OCI-M2 (cell line): ENCODE data around the gene SAMD4A.

ENCODE experiments used
- DNase-seq: peaks from one replicate; lab custom pipeline; 2025; ENCODE audit not compliant: unreplicated experiment; lab: John Stamatoyannopoulos, UW

SAMD4A gene

DNA sequence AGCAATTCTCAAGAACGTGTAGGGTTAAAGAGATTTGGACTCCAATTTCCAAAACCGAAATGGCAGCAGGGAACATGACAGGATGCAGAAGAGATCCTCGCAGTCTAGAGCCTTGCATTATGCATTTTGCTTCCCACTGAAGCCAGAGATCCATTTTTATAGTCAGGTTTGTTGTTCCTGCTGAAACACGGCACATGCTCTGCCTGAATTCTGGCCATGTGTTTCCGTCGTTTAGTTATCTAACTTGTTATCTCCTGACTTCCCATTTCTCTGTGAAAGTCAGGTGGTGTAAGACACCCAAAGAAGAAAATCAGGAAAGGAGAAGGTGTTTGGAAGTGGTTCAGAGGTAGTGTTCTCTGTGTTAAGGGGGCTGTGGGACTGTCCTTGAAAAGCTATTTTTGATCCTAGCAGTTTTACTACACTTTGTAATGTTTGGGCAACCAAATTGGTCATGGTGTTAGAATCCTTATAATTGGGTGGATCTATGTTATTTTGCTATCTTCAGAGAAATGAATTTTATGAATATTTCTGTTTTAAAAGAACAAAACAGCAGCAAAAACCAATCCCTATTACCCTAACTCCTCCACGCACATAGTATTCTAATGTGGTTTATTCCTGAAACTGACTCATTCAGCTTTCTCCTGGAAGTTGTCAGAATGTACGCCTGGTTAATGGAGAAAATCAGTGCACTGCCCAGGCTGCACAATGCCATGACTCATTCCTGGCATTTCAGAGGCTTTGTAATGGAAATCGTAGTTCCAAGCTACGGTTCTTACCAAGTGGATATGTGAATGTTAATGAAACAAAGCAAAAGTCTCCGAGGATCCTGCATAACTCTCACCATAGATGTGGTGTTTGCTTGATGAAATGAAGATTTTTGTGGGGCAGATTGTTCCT is 110.1 kb downstream of the SAMD4A start:
- DNase-seq, result no peak

DNA sequence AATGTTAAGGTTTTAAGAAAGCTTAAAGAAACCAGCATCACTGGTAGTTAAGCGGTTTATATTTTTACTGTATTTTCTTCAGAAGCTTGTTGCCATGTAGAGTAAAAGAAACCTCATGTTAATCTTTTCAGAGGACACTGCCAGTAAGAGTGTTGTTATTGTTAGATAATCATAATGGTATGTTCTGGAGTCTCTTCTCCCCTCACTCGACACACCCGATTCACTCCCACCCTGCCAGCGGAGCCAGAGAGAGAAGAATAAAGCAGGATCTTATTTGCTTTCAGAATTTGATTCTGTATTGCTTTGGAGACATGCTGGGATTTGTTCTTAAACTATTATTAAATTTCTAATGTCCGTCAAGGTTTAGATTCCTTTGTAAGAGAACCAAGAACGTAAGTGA is 113.7 kb downstream of the SAMD4A start:
- DNase-seq, result no peak

DNA sequence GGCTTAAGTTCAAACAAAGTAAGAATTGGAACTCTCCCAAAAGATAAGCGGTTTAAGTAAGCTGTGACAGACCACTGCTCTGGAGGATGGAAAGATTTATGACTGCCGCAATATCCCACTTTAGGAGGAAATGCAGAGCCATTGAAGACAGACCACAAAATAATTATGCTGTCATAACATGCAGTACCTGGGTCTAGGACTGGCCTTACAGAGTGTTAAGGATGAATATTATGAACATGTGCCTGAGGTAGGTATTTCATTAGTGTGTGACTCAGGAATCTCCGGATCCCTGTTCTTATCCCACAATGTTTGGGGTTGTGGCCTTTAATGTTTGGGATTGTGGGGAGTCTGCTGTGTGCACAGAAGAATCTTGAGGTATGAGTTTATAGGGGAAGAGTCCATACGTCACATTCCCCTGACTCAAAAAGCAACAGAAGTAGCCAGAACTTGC is 114.9 kb downstream of the SAMD4A start:
- no peak for DNase-seq

DNA sequence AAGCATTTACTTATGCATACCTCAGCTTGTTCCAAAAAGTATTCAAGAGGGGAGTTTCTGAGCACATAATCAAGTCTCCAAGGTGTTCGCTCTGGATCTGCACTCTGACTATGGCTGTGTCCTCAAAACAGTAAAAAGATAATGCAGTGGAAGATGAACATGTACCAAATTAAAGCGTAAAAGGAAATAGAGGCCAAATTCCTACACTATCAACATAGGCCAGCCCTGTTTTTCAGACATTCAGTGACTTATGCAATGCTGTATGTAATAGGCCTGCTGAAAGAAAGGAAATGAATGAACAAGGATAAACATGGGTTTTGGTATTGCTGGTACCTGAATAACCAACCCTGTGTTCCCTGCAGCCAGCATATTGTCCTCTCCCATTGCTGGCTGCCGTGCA is 115.7 kb downstream of the SAMD4A start:
- no peak for DNase-seq

DNA sequence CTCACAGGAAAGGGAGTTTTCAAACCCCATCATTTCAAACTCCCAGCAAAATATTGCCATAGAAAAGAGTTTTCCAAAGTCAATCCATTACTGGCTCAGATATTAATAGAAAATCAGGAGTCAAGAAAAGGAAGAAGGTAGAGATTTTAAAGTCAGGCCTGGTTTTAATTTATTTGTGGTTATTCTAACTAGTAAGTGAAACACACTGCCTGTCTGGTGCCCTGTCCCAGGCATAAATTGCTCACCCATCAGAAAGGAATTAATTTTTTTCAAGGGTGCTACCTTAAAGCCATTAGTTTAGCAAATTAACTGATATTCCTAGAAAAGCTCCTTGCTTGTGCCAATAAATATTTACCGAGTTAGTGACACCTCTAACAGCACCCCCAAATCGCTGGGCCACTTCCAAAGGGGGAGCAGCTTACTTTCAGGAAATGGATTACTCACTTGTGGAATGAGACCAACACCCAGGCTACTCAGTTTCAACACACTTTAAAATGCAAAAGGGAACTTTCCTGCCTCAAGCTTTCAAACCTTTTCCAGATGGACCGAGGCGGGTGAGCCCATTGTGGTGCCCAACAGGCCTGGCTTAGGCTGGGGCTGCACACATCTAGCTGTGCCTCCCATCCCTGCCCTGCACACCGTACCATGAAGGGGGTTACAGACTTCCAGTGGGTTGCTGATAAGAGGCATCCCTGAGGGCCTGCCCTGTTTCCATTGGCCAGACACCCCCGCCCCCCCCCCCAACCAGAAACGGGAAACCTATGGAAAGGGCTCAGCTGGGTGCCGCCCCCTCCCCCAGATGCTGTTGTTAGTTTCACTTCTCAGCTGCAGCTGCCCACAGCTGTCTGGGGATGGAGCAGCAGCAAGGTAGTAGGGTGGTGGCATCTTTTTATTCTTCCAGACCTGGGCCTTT is 117.2 kb downstream of the SAMD4A start:
- no peak for DNase-seq

DNA sequence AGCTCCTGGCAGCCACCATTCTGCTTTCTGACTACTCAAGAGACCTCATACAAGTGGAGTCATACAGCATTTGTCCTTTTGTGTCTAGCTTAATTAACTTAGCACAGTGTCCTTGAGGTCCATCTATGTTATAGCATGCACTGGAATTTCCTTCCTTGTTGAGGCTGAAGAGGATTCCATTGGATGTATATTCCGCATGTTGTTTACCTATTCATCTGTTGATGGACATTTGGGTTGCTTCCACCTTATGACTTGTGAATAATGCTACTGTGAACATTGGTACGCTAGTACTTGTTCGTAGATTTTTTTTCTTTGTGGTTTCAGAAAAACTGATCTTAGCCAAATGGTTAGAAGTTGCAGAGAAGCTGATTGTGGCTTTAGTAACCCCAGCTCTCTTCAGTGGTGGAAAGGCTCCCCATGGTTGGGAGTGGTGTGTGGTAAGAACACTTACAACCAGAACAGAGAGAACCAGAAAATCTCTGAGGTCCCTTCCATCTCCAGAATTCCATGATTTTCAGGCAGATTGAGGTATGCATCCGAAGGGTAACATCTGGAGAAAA is 118.4 kb downstream of the SAMD4A start:
- DNase-seq, result no peak

DNA sequence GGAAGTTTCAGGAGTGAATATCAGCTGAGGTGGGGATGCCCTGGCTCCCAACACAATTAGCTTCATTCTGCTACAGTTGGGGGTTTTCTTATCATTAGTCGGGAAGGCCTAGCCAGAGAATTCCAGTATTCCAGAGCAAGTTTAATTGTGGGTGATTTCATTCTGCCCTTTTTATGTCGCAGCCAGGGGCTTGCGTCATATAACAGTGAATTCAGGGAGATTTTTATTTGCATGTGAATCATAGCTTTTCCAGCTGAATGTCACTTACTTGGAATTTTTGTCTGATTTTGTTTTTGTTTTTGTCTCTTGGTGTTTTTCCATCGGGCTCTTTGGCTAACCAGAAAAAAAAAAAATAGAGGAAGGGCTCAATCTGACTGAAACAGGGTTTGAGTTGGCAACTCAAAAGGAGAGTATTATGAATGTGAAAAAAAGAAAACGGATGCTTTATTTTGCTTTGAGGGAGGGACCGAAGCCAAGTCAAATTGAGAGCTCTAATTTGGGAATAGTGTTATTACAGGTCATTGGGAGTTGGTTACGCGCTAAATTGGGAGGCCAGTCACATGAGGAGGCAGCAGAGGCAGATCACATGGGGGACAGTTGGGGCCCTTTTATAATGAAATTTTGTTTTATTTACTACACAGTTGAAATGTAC is 119.4 kb downstream of the SAMD4A start:
- DNase-seq, result no peak

DNA sequence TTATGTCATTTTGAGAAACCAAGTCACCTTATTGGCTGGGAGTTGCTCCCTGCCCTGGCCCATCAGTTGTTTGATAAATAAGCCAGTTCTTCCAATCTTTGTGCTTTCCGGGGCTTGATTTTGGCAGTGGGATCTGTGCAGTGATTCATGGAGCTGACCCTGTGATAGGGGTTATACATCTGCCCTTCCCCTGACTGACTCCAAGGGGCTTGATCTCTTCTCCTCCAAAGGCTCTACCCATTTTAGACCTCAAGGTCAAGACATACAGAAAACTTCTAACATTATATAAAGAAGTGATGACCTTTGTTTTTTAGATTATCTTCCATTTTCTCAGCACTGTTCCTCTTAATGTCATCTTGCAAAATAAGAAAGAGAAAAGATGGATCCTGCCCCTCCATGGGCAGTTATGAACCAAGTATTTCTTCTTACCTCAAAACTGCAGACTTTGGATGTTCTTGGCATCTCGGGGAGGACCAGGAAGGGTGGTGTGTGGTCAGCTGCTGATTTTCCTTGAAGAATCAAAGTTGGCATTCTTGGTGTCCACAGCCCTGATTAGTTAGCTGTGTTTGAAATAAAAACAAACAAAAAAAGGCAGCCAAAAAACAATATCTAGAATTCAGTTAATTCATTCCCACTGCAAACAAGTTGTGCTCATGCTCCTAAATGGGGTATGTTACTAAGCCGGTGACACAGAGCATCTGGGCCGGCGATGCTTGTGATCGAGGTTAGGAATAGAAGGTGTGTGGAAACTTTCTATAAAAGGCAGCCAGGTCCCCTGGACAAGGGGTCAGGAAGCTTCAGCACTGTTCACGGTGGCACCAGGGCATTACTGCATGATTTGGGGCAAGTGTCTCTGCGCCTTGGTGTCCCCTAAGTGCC is 120.2 kb downstream of the SAMD4A start:
- no peak for DNase-seq

DNA sequence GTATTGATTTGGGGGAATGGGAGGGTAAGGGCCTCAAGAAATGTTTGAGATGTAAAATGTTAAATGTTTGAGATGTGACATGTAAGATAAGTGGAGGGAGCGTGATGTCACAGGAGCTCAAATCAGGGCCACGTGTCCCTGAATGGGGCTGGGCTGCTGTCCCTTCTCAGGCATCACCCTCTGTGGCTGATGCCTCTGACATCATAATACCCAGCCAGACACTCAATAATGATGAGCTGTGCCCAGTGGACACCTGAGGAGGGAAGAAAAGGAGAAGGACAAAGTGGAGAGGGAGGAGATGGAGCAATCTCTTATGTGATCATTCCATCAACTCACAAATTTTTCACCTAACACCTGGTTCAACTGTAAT is 120.8 kb downstream of the SAMD4A start:
- DNase-seq, result no peak

DNA sequence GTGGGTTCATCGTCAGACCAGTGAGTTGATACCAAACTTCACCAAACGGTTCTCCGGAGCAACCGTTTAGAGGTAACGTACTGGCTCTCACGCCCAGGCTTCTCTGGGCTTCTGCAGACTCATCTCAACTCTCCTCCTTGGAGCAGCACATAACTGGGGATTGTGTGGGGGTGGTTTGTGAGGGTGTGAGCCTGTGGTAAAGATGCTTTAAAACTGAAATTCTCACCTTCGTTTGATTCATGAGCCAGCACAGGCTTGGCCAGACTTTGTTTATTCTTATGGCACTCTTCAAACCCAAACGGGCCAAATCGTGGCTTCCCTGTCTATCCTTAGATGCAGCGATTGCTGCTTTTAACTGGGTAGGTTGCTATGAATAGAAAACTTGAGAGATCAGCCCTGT is 121.3 kb downstream of the SAMD4A start:
- DNase-seq, result no peak

DNA sequence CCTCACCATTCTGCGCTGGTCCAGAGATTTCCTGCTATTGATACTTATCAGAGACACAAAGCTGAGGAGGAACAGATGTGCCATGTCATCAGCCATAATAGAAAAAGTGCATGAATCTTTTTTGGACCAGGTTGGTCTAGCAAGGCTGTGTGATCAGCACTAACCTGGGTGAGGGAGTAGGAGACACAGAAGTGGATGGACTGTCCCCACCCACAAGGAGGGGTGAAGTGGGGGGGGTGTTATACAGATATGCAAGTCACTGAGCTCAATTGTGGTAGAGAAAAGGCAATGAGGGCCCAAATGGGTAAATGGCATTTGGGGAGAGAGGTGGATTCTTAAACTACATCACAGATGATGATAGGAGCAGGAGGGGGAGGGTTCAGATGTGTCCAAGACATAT is 123.0 kb downstream of the SAMD4A start:
- no peak for DNase-seq

DNA sequence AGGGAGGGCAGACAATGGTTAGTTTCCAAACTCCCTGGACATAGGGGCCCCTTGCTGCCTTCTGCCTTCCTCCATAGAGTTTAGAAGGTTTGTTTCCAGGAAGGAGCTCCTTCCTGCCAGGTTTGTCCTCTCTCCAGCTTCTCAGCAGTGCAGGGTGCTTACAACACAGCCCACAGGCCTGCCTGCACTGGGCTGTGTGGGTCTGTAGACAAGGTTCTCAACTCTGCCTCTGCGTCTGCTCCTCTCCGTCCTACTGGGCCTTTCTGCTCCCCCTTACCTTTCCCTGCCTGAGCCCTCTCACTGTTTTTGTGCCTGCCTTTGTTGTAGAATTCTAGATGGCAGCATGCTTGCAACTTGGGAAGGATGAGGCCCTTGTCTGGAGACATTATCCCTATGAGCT is 124.0 kb downstream of the SAMD4A start:
- no peak for DNase-seq

DNA sequence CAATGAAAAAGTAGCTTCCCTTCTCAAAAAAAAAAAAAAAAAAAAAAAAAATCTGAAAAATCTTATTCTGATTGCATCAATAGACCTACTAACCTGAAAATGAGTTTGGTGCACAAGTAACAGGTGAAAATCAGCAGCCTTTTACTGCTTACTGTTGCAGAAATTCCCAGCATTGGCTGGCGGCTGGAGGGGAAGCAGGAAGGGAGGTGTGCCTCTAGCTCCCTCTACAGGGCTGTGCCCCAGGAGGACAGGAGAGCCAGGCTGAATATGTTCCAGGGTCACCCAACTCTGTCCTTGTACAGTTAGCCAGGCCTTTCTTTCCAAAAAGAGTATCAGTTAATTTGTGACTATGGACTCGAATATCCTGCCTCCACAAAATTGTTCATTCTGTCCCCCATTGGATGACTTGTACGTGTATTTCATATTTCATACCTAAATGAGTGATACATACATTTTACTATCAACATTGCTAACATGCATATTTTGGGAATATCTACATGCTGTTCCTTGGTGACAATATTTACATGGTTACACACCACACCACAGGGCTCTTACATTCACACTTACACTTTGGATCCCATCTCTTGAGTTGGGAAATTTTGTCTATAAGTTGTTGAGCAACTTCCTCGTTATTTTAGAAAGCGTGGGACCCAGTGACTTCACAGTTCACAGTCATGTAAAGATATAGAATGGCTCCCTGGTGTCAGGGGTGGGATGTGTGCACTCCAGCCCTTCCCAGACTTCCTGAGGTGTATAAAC is 124.8 kb downstream of the SAMD4A start:
- no peak for DNase-seq

DNA sequence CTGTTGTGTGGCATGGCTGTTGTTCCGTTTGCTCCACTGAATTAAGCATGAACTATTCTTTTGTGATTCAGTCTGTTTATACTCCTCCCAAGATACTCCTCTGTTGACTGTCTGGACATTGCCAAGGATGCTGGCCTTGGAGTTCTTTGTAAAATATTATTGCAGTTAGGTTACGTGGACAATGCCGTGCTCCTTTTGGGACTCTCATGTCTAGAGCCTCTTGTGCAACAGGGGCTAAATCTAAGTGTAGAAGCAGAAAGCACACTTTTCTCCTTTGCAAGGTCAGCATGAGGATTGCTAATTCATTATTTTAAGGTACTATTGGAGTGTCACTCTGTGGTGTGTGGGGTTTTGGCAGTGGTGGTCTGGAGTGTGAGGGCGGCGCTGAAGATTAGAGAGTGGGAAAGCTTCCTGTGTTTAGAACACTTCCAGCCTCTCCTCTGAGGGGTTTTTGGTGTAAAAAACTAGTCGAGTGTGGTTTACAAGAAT is 125.4 kb downstream of the SAMD4A start:
- no peak for DNase-seq

DNA sequence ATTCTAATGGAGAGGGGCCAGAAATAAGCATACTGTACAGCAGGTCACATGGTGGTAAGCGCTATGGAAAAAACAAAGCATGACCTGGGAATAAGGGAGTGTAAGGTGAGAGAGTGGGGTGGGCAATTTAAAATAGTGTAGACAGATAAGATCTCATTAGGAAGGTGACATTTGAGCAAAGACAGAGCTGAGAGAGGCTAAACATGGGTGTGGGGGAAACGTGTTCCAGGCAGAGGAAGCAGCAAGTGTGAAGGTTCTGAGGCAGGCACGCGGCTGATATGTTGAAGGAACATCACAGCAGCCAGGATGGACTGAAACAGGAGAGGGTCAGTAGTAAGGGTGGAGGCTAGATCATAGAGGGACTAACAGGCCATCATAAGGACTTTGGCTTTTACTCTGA is 126.8 kb downstream of the SAMD4A start:
- no peak for DNase-seq

DNA sequence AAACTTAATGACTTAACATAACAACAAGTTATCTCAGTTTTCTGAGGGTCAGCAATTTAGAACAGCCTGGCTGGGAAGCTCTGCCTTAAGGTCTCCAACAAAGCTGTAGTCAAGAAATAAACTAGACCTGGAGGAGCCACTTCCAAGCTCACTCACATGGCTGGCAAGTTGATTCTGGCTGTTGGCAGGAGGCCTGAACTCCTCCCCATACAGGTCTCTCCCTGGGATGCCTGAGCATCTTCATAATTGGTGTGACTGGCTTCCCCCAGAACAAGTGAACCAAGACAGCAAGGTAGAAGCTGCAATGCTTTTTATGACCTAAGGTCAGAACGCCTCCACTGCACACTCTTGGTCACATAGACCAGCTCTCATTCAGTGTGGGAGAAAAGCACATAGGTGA is 128.3 kb downstream of the SAMD4A start:
- no peak for DNase-seq

DNA sequence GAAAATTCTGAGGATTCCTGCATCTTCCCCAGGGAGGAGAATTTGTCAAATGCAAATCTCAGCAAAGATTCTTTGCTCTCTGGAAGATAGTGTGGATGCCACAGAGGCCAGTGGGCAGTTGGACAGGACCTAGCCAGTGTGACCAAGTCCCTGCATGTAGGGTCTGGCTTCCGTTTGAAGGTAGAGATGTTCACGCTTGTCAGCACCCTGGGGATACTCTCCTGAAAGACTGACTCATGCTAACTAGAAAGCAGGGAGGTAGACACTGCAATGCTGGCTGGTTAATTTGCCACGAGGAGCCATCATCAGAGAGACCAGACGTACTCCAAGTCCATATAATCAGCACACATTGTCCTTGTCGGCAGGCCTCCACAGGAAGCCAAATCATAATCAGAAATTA is 130.1 kb downstream of the SAMD4A start:
- no peak for DNase-seq

DNA sequence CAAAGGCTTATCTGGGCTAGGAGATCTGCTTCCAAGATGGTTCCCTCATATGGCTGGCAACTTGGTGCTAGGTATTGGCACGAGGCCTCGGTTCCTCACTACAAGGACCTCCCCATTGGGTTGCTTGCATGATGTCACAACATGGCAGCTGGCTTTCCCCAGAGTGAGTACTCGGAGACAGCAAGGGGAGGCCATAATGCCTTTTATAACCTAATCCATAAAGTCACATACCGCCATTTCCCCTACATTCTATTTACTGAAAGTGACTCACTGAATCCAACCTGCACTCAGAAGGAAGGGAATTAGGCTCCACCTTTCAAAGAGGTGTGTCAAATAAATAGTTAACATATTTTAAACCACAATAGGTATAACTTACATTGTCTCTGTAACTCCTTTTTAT is 130.9 kb downstream of the SAMD4A start:
- no peak for DNase-seq

DNA sequence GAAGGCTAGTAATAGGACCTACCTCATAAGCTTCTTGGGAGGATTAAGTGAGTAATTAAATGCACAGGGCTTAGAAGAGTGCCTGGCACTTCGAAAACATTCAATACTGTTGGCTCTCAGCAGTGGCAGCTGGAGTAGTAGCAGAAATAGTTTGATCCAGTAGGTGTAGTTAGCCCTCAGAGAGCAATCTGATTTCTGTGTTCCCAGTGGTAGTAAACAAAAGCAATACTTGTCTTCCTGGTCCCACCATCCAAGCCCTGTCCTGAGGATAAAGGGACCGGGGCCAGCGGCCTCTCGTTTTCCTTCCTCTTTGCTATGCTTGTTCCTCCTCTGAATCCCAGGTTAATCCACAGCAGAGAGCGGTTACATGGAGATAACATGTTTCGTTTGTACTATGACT is 131.6 kb downstream of the SAMD4A start:
- no peak for DNase-seq
